HG03135 (cell line): ENCODE results near the gene ORMDL1.

ENCODE experiments used
- ATAC-seq: cut with Tn5 transposase; IDR thresholded peaks from one replicate; pipeline ENCODE4 v1.9.1; 2021; ENCODE audit warnings: mild to moderate bottlenecking, moderate library complexity; ENCODE audit not compliant: unreplicated experiment

The ORMDL1 gene, protein sequence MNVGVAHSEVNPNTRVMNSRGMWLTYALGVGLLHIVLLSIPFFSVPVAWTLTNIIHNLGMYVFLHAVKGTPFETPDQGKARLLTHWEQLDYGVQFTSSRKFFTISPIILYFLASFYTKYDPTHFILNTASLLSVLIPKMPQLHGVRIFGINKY

DNA sequence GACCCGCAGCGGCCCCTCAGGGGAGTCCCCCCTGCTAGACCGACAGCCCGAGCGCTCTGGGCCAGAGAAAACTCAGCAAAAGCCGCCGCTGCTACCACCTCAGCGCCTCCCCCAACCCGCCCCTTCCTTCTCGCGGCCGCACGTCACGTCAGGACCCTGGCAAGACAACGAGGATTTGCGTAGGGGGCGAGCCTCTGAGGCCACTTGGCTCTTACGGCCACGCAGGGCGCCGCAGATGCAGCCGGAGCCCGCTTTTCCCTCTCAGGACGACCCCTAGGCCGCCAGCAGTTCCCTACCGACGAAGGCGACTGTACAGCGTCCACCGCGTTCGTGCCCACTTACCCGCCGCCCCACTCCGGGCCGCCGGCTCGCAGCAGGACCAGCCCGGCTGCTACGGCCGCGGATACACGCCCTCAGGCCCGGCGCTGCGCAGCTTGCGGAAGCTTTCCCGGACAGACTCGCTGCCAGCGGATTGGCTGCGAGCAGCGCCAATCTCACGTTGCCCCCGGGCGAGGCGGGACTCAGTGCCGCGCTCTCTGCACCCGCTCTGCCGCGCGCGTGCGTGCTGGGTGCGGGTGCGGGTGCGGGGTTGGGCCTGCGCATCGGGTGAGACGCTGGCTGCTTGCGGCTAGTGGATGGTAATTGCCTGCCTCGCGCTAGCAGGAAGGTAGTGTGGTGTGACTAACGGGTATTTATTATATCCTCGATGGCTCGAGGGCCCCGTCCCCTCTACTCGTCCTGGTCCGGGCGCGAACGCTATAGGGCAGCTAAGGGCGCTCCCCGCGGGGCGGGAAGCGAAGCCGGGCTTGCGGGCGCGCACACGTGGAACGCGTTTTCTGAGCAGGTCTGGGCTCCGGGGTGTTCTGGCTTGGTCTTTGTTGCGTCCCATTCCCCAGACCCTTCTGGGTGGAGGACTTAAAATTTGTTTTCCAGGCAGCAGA is at the start of gene ORMDL1, which contains the start of gene PMS1:
Gene ORMDL1 (minus strand): TSS at position 413 of the 941 bp plus-strand sequence. CDS start 1,744 bp downstream, outside the sequence.
Gene PMS1 (plus strand): TSS at position 524 of the 941 bp plus-strand sequence. CDS start 7,360 bp downstream, outside the sequence.
- peak; percentile 94 for ATAC-seq

DNA sequence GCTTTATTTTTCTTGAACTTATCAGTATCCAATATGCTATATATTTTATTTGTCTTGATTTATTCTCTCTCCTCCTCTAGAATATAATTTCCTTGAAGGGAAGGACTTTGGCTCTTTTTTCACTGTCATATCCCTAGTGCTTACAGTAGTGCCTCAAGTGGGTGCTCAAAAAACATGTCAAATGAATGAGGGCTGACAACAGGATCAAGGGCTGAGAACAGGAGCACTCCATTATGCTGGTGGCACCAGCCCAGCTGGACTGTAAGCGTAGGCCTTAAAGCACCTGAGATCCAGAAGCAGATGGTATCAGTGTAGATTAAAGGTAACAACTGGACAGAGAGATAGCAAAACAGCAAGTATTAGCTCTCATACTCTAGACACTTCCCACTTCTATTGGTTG is 46.4 kb upstream of the ORMDL1 start:
- ATAC-seq: no peak

DNA sequence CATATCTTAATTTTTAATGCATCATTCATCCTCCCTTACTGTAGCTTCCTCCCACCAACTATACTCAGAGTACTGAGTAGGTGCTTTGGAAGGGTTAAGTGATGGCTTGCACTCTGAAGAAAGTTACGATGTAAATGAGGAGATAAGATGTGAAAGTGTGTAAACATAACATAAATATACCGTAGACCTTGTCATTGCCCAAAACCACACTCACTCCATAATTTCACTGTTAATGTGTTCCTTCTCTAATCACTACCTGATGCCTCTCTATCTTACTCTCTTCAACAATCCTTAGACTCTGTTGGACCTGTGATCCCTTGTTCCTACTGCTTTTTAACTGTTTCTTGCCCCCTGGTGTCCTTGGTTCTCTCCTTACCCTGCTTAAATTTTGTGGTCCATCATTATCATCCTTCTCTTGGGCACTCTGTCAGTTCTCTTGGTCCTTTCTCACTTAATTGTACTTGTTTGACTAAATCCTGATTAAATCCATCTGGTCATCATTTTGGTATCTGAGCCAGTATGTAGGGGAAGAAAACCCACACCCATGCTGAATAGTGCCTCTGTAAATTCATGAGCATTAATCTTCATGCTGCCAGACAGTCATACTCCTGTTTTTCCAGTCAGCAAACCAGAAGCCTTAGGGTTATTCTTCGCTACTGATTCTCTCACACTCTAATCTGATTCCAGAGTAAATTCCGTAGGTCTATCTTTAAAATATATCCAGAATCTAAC is 45.1 kb upstream of the ORMDL1 start:
- no peak for ATAC-seq

DNA sequence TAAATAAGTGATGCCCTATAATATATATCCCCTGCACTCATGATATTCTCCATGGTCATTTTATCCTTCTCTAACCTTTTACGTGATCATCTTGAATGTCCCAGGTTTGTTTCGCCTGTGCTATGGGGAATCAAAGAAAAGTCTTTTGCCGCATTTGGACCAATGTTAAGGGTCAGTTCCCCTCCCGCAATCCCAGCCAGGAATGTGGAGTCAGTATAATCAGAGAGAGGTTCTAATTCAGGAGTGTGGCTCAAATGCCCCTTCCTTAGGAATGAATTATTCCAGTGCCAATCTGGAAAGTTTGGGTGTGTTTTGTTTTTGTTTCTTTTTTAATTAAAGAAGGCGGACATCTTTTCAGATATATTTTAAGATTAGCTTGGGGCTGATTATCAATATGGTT is 41.9 kb upstream of the ORMDL1 start:
- ATAC-seq: no peak

DNA sequence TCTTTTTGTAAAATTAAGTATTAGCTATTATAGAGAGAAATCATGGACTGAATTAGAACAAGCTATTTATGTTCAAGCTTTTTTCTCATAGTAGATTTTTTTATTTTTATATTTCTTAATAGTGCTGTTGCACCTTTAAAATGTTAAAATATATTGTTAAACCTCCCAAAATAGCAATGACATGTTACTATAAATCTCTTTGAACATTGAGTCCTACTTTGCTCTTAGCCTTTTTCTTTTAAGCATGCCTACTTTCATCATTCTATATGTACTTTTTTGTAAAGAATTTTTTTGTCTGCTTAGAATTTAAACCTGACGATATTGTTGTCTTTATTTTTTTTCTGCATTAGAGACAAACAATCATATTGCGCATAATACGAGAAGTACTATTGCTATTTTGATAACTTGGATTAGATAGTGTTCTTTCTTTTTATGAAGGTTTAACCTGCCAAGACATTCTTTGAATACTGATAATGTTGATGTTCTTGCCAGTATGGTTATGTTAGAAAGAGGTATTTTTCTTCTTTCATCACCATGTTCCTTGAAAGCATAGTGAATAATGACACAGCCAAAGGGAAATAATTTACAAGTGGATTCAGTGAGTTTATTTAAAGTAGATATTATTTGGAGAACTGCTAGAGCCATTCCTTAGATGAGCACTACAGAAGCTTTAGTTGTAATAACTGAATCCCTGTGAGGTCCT is 40.7 kb upstream of the ORMDL1 start:
- ATAC-seq: no peak

DNA sequence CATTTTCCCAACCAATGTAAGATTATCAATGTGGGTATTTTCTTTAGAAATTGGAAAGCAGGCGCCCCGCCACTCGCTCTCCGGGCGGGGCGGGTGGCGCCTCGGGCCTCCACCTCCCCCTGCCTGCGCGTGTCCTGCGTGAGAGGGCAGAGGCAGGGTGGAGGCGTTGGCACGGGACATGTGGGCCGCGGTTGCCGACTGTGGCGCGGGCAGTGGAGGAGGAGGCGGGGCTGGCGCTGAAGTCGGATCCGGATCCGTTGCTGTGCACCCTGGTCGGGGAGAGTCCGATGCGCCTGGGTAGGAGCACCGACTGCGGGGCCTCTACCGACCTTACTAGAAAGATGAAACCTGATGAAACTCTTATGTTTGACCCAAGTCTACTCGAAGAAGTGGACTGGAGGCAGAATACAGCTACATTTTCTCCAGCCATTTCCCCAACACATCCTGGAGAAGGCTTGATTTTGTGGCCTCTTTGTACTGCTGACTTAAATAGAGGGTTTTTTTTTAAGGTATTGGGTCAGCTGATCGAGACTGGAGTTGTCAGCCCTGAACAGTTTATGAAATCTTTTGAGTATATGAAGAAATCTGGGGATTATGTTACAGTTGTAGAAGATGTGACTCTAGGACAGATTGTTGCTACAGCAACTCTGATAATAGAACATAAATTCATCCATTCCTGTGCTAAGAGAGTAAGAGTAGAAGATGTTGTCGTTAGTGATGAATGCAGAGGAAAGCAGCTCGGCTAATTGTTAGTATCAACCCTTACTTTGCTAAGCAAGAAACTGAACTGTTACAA is 38.0 kb upstream of the ORMDL1 start:
- no peak for ATAC-seq

DNA sequence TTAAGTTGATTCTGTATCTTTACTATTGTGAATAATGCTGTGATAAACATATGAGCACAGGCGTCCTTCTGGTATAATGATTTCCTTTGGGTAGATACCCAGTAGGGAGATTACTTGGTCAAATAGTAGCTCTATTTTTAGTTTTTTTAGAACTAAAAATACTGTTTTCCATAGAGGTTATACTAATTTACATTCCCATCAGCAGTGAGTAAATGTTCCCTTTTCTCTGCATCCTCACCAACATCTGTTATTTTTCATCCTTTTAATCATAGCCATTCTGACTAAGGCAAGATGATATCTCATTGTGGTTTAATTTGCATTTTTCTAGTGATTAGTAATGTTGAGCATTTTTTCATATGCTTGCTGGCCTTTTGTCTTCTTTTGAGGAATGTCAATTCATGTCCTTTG is 35.2 kb upstream of the ORMDL1 start:
- ATAC-seq: no peak

DNA sequence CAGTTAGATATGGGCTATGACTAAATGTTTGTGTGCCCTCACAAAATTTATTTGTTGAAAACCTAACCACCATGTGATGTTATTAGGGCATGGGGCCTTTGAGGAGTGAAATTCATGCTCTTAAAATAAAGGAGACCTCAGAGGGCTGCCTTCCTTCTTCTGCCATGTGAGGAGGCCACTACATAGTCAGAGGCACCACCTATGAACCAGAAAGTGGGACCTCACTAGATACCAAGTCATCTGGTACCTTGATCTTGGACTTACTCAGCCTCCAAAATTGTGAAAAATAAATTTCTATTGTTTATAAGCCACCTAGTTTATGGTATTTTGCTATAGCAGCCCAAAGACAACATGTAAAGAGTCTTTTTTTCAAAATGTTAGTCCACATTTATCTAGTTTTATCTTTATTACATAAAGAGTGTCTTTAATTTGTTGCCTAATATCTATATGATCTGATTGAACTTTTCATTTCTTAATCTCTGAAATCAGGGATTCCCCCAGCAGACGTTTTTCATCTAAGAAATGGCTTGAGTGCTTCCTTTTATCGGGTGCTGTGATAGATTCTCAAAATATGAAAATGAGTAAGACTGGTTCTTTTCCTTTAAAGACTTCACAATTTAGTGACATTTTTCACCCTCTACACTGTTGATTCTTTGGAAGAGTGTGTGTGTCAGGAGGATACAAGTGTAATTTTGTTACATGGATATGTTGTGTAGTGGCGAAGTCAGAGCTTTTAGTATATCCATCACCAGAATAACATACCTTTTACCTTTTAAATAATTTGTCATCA is 34.3 kb upstream of the ORMDL1 start:
- ATAC-seq: no peak

DNA sequence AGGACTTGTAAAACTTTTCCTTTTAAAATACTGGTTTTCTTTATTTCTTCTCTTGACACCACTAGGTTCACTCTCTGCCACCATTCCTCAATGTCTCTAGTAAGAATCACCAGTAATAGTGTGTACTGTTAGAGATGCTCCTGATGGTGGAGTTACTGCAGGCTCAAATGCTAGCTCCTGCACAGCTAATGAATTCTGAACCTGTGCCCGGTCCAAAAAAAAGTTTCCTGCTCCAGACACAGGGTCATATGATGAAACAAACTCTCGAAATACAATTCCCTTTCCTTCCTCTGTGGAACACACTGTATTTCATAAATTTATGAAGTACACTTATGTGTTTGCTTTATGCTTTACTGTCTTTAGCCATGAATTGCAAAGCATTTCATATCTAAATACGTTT is 19.3 kb upstream of the ORMDL1 start:
- ATAC-seq: no peak

DNA sequence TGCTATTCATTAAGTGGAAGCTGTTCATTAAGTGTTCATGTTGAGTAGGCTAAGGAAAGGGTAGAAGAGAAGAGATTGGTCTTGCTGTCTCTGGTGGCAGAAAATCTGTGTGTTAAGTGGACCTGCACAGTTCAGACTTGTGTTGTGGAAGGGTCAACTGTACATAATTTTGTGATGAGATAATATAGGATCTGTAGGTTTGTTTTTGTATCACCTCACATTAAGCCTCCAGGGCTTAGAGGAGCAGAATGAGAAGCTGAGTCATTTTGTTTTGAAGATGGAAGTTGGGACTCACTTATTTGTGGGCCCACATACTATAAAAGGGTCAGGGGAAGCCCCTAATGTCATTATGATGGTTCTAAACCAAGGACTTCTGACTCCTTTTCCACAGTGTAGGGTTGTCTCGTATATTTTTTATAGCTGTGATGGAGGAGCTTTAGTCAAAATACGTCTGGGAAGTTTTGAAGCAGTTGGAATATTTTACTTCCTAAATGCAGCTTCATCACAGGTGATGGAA is 18.3 kb upstream of the ORMDL1 start:
- no peak for ATAC-seq

DNA sequence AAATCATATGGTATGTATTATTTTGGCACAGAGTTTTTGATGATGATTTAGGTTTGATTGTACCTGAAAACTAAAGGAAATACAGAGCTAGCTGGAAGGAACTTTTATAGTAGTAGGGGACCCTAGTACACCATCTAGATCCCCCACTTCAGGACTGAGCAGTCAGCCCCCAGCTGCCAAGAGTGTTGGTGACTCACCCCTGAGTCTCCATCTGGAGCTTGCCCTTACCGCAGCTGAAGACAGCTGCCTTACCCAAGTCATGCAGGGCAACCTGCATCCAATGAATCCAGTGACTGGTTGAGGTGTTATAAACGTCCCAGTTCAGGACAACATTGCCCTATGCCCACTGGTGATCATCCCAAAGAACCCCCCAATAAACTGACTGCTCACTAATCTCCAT is 15.4 kb upstream of the ORMDL1 start:
- ATAC-seq: no peak

DNA sequence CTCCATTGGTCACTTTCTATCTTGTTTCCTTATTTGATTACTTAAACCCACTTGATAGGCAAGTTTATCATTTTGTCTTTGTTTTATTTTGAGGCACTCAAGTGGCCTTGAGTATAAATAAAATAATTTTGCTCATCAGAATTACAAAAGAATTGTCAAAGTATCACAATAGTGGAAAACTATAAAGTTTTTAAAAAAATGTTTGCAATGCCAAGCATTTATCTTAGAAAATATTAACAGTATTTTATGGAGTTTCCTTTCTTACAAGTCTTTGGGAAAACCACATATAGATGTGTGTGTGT is 14.8 kb upstream of the ORMDL1 start:
- ATAC-seq: no peak

DNA sequence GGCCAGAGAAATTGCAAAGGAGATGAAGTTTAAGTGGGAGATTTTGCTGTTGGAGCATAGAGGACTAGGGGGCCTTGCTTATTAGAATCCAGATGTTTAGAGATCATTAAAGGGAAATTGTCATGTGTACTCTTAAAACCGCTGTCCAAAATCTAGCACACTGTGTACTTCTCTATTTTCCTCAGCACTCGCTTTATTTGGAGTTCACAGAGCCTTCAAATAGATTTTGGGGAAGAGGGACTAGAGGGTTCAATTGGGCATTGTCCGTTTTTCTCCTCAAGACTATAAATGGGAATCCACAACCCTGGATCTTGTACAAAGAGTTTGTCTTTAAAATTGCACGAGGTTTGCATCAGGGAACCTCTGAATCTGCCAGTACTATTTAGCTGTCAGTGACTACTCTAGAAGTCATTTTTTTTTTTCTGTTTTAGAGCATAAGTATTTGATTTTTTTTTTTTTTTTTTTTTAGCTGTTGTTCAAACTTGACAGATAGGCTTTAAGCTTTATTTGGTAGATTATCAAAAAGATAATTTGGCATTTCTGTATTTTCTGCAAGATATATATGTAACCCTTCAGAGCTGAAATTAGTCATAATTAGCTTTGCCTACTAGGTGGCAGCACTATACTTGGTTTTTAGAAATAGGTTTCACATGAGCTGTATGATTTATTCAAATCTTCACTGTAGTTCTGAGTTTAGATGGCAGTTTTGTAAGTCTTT is 14.3 kb upstream of the ORMDL1 start:
- peak; percentile 61 for ATAC-seq

DNA sequence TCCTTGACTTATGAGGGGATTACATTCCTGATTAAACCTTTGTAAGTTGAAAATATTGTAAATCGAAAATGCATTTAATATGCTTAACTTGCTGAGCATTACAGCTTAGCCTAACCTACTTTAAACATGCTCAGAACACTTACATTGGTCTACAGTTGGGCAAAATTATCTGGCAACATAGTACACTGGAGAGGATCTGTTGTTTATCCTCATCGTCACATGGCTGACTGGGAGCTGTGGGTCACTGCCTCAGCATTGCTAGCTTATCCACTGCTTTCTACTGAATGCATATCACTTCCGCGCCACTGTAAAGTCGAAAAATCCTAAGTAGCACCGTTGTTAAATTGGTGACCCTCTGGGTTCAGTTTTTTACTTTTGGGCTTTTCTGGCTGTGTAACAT is 13.8 kb upstream of the ORMDL1 start:
- no peak for ATAC-seq

DNA sequence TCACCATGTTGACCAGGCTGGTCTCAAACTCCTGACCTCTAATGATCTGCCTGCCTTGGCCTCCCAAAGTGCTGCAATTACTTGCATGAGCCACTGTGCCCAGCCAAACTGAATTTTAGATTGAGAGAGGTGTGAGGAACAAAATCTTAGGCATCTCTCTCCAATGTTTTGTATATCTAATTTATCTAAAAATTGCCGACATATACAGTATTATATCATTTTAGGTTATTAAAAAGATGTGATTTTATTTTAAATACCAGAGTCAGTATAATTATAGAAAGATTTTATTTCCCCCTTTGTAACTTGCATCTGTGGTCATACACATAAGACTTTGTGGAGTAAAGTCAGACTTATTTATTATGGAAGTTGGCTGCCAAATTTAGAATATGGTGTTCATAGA is 10.2 kb upstream of the ORMDL1 start:
- ATAC-seq: no peak

DNA sequence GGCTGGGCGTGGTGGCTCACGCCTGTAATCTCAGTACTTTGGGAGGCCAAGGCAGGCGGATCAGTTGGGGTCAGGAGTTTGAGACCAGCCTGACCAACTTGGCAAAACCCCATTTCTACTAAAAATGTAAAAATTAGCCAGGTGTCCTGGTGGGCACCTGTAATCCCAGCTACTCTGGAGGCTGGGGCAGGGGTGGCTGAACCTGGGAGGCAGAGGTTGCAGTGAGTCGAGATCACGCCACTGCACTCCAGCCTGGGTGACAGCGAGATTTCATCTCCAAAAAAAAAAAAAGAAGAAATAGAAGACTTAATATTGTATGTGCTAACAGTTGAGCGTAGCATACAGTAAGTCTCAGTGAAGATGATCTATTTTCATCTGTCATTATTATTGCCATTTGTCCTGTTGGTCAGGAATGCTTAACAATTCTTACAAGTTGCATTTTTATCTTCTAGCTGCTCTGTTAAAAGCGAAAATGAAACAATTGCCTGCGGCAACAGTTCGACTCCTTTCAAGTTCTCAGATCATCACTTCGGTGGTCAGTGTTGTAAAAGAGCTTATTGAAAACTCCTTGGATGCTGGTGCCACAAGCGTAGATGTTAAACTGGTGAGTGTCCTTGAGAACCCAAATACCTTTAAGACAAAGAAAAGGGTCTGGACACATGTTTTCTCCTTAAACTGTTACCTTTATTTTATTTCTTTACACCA is 7.4 kb upstream of the ORMDL1 start:
- no peak for ATAC-seq

DNA sequence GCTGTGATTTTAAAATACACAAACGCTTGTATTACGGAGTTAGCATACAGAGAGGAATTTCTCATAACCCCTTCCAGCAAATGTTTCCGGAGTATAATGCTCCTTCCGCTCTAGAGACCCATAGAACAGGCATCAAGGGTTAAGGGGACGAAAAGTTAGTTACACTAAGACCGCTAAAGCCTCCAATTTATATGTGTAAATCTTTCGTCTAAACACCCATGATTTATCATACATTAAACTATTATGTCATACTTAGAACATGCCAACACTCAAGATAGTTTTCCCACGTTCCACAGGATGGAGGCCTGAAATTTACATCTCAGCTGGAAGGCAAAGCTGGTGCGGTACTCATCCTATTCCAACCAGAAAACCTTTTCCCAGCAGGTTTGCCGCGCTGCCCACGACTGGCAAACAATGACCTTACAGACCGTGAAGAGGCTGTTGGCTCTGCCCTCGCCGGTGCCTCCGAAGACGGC is 650 bp downstream of the ORMDL1 start:
- ATAC-seq: peak; percentile 6

DNA sequence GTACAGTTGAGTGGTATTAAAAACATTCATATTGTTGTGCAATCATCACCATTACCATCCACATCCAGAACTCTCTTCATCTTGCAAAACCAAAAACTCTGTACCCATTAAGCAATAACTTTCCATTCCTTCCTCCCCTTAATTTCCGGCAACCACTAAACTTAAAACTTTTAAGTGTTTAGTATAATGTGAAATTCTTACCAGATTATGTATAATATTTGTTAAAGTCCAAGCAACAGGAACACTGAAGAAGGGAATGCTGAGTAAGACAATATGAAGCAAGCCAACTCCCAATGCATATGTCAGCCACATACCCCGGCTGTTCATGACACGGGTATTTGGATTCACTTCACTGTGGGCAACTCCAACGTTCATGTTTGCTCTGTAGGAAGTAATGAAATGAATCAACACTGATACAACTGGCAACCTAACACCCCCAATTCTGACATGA is 1.9 kb downstream of the ORMDL1 start:
- ATAC-seq: no peak
